MCF 10A (cell line): ENCODE data around the gene AKR1B1. TPM values are rescaled to one million over a fixed set of nuclear protein-coding genes. Genes with fewer than 3 reads are reported as not detected.

Experiments
- BruUV-seq: library from RNA; stranded (reverse); fragments of 400-500 nt; replicated peaks from 2 replicates; lab custom pipeline; 2021; lab: Mats Ljungman, UMichigan
- CTCF ChIA-PET: fragments of 300-600 bp; sonication (Branson Sonifier 250); formaldehyde crosslinking; extraction: SDS; loops from one replicate; lab custom pipeline; 2021; ENCODE audit warnings: antibody characterized with exemption, inconsistent platforms; lab: Yijun Ruan, JAX
- POLR2A ChIA-PET: fragments of 300-600, 350-650 bp; sonication (Branson Sonifier 250); formaldehyde crosslinking; extraction: SDS; loops from one replicate; lab custom pipeline; 2020; ENCODE audit warnings: antibody characterized with exemption, inconsistent platforms; lab: Yijun Ruan, JAX
- DNase-seq: peaks from one replicate; pipeline ENCODE4 v3.0.0-alpha.2; 2018; ENCODE audit not compliant: unreplicated experiment
- H3K27ac Mint-ChIP-seq: one replicate; pipeline ENCODE4 v1.8.0; 2022; ENCODE audit warnings: mild to moderate bottlenecking, low read depth, mixed read lengths; ENCODE audit not compliant: unreplicated experiment
- H3K27me3 Mint-ChIP-seq: one replicate; pipeline ENCODE4 v1.8.0; 2022; ENCODE audit warnings: mixed read lengths; ENCODE audit not compliant: insufficient read depth, unreplicated experiment
- H3K36me3 Mint-ChIP-seq: one replicate; pipeline ENCODE4 v1.8.0; 2022; ENCODE audit warnings: mild to moderate bottlenecking, moderate library complexity, mixed read lengths; ENCODE audit not compliant: insufficient read depth, unreplicated experiment
- H3K4me1 Mint-ChIP-seq: one replicate; pipeline ENCODE4 v1.8.0; 2022; ENCODE audit warnings: mixed read lengths; ENCODE audit not compliant: insufficient read depth, unreplicated experiment
- H3K4me3 Mint-ChIP-seq: one replicate; pipeline ENCODE4 v1.8.0; 2022; ENCODE audit warnings: mild to moderate bottlenecking, moderate library complexity, mixed read lengths; ENCODE audit not compliant: unreplicated experiment
- H3K9me3 Mint-ChIP-seq: one replicate; pipeline ENCODE4 v1.8.0; 2022; ENCODE audit warnings: mixed read lengths; ENCODE audit not compliant: unreplicated experiment
- intact Hi-C: fragments of 100-400 bp; cut with micrococcal nuclease; formaldehyde crosslinking; loops from 2 replicates; pipeline ENCODE4 v1.14.1; 2022
- total RNA-seq: library from RNA; stranded (reverse); gene quantifications from 2 replicates; pipeline ENCODE4 v1.2.3, GENCODE V29; 2022
- TF ChIP-seq, protein P1 (sequence below): fragments of 200-600 bp; IDR thresholded peaks from one replicate; pipeline ENCODE4 v1.8.0; 2022; ENCODE audit warnings: antibody characterized with exemption, mild to moderate bottlenecking; ENCODE audit not compliant: unreplicated experiment

Gene AKR1B1
- total RNA-seq, 1 experiment from 2014 or later = 128 TPM

- TF ChIP-seq, protein P1, sequence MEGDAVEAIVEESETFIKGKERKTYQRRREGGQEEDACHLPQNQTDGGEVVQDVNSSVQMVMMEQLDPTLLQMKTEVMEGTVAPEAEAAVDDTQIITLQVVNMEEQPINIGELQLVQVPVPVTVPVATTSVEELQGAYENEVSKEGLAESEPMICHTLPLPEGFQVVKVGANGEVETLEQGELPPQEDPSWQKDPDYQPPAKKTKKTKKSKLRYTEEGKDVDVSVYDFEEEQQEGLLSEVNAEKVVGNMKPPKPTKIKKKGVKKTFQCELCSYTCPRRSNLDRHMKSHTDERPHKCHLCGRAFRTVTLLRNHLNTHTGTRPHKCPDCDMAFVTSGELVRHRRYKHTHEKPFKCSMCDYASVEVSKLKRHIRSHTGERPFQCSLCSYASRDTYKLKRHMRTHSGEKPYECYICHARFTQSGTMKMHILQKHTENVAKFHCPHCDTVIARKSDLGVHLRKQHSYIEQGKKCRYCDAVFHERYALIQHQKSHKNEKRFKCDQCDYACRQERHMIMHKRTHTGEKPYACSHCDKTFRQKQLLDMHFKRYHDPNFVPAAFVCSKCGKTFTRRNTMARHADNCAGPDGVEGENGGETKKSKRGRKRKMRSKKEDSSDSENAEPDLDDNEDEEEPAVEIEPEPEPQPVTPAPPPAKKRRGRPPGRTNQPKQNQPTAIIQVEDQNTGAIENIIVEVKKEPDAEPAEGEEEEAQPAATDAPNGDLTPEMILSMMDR = no peak
- Mint-ChIP-seq H3K27me3 (no peaks in the 10 kb centered on the region), H3K36me3 (no peaks in the 10 kb centered on the region), H3K4me1 (peaks cover 16% of the 10 kb centered on the region), H3K9me3 (no peaks in the 10 kb centered on the region), H3K27ac (no peak overlapping the region), H3K4me3 (no peak overlapping the region)
- CTCF ChIA-PET = interaction anchor here (0.6 to 3.6 kb wide), 10 partner anchors 8 to 1351 kb away, joined by 3 to 22 read pairs (median 5); partner anchors contain the start of gene SLC35B4
- BruUV-seq = no TSS peak
- POLR2A ChIA-PET = interaction anchor here (0.6 to 0.7 kb wide), 2 partner anchors 156 to 1544 kb away, joined by 3 read pairs; no protein-coding TSS in a partner anchor
- peak; percentile 41 for DNase-seq
- intact Hi-C loops = loop anchor here (10.0 kb wide), 1 partner anchor 677 kb away; no protein-coding TSS in a partner anchor
Observed at GRCh38 chr7:134422008-134422407, 36.9 kb downstream of the AKR1B1 start.

DNA sequence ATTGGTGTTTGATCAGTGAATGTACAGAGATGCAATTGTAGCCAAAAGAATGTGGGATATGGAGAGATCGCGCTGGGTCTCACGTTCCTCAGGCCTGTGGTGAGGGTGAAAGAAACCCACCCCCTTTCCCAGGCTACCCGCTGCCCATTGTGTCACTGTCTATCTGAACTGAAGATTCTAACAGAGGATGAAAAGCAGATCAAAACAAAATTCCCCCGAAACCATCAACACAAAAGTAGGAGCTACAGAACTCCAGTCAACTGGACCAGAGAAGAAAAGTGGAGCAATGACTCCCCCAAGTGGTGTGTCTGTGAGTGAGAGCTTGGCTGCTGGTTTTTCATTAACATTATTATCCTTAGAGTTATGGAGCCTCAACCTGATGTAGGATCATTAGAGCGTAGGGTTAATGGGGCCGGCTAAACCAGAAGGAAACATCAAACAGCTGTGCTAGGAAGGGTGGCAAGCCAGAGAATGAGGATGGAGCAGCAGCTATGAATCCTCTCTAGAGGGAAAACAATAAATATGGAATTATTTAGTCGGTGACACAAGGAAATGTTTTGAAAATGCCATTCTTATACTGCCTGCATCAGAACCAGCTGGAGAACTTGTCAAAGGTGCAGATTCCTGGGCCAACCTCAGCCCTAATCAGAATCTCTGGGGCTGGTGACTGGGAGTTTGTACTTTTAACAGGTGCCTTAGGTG, 38.3 kb downstream of the AKR1B1 start:
- Mint-ChIP-seq H3K27ac (no peak overlapping the region), H3K4me3 (peak overlapping the region; percentile 26), H3K9me3 (no peaks in the 10 kb centered on the region), H3K4me1 (peaks cover 16% of the 10 kb centered on the region), H3K27me3 (no peaks in the 10 kb centered on the region), H3K36me3 (no peaks in the 10 kb centered on the region)
- intact Hi-C loops = loop anchor here (1.0 to 10.0 kb wide), 7 partner anchors 56 to 984 kb away; partner anchors contain the start of gene SLC35B4
- POLR2A ChIA-PET = interaction anchor here (0.8 to 1.0 kb wide), 2 partner anchors 12 to 80 kb away, joined by 3 to 4 read pairs; no protein-coding TSS in a partner anchor
- CTCF ChIA-PET = interaction anchor here (0.5 to 3.6 kb wide), 36 partner anchors 9 to 1916 kb away, joined by 3 to 22 read pairs (median 4); no protein-coding TSS in a partner anchor
- peak; percentile 88 for DNase-seq
- TF ChIP-seq, protein P1 = peak; percentile 73
- no TSS peak for BruUV-seq

DNA sequence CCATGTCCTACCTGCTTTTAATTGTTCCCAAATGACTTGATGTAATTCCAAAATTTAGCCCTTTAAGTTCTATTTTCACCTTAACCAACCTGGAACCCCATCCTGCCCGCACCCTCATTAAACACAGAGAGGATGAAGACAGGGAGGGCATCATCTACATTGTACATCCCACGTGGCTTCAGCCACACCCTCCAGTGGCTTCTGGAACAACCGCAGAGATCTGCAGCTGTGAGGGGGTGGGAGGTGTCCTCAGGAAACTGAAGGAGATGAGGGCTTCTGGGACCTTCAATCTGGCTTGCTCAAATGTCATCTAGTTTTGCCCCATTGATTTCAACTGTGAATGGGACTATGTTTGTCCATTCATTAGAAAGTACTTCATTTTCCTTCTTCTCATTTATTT, 39.0 kb downstream of the AKR1B1 start:
- intact Hi-C loops = loop anchor here (1.0 to 10.0 kb wide), 7 partner anchors 55 to 984 kb away; partner anchors contain the start of gene SLC35B4
- TF ChIP-seq, protein P1 = no peak
- no peaks in the 10 kb centered on the region for H3K36me3 Mint-ChIP-seq
- H3K9me3 Mint-ChIP-seq = no peaks in the 10 kb centered on the region
- ChIA-PET CTCF (interaction anchor here (0.5 to 3.6 kb wide), 21 partner anchors 8 to 1916 kb away, joined by 3 to 22 read pairs (median 4); no protein-coding TSS in a partner anchor), POLR2A (no interaction called here)
- no peaks in the 10 kb centered on the region for H3K27me3 Mint-ChIP-seq
- H3K4me1 Mint-ChIP-seq = peaks cover 16% of the 10 kb centered on the region
- no peak overlapping the region for H3K4me3 Mint-ChIP-seq
- no peak overlapping the region for H3K27ac Mint-ChIP-seq
- BruUV-seq = no TSS peak
- peak; percentile 20 for DNase-seq

- CTCF ChIA-PET = interaction anchor here (0.6 to 2.1 kb wide), 2 partner anchors 278 to 1128 kb away, joined by 3 to 8 read pairs; no protein-coding TSS in a partner anchor
- H3K4me3 Mint-ChIP-seq = no peak overlapping the region
- H3K27ac Mint-ChIP-seq = no peak overlapping the region
- TF ChIP-seq, protein P1 = no peak
- no peaks in the 10 kb centered on the region for H3K9me3 Mint-ChIP-seq
- intact Hi-C loops = no loop called here
- H3K36me3 Mint-ChIP-seq = no peaks in the 10 kb centered on the region
- no TSS peak for BruUV-seq
- POLR2A ChIA-PET = no interaction called here
- H3K4me1 Mint-ChIP-seq = peaks cover 16% of the 10 kb centered on the region
- no peaks in the 10 kb centered on the region for H3K27me3 Mint-ChIP-seq
- no peak for DNase-seq
Observed at GRCh38 chr7:134419085-134419484, 39.8 kb downstream of the AKR1B1 start.
